ENCODE measurements around the gene TCEA3.

DNA sequence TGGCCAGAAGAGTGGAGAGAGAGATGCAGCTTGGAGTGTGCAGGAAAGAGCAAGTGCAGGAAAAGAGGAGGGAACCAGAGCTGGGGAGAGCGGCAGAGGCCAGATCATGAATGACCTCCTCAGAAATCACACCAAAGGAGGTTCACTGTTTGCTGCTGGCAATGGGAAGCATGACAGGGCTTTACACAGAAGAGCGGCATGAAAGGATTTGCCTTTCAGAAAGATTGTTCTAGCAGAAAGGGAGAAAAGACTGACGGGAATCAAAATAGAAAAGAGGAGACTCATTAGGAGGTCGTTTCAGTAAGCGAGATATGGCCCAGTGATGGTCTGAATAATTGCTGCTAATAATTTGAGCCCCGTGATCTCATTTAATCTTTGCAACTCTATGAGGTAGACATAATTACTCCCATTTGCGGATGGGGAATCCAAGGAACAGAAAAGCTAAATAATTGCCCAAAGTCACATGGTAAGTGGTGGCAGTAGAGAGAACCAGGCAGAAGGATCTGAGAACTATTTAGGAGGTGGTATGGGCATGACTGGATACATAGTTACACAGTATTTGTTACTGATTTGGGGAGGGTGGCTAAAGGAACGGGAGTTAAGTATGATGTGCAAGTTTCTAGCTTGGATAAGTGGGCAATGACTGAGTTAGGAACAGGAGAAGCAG, 67.9 kb downstream of the TCEA3 start:
- TF ChIP-seq, protein P1, sequence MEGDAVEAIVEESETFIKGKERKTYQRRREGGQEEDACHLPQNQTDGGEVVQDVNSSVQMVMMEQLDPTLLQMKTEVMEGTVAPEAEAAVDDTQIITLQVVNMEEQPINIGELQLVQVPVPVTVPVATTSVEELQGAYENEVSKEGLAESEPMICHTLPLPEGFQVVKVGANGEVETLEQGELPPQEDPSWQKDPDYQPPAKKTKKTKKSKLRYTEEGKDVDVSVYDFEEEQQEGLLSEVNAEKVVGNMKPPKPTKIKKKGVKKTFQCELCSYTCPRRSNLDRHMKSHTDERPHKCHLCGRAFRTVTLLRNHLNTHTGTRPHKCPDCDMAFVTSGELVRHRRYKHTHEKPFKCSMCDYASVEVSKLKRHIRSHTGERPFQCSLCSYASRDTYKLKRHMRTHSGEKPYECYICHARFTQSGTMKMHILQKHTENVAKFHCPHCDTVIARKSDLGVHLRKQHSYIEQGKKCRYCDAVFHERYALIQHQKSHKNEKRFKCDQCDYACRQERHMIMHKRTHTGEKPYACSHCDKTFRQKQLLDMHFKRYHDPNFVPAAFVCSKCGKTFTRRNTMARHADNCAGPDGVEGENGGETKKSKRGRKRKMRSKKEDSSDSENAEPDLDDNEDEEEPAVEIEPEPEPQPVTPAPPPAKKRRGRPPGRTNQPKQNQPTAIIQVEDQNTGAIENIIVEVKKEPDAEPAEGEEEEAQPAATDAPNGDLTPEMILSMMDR (conservative IDR thresholded peaks at IDR 0.05 in 1 of 2, IDR thresholded peaks at IDR 0.05 in 1 of 2; ENCODE audit: extremely low read depth in 1 of 2, insufficient read depth in 1 of 2, low read depth in 1 of 2, low read length in 2 of 2), result no peak
- TF ChIP-seq EZH2 (IDR thresholded peaks at IDR 0.05; ENCODE audit: borderline replicate concordance, low read length), result no peak
